ENCODE data around the gene SOX8. TPM values are rescaled to one million over a fixed set of nuclear protein-coding genes. Genes with fewer than 3 reads are reported as not detected.

Gene SOX8
- total RNA-seq, 1 experiment from 2014 or later = 5.2 TPM

DNA sequence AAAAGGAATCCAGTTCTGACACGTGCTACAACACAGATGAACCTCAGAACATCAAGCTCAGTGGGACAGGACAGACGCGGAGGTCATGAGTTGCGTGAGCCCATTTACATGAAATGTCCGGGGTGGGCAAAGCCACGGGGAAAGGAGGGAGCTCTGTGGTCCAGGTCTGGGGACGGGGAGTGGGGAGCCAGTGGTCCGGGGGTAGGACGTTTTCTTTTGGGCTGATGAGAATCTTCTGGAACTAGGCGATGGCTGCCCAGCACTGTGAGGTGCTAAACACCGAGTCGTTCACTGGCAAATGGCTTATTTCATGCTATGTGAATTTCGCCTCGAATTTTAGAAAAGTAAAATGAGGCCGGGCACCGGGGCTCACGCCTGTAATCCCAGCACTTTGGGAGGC is 8.2 kb upstream of the SOX8 start:
- BruUV-seq (replicated peaks) = no TSS peak
- CTCF ChIA-PET = no interaction called here

More for the DNA sequence above, 8.2 kb upstream of the SOX8 start:
- ATAC-seq = no peak
- H3K4me1 ChIP-seq (ENCODE audit: control insufficient read depth in 1 of 2, insufficient read depth in 2 of 2, low read length in 2 of 2) = peaks cover 13 to 26% of the 10 kb centered on the region in 2 experiments
- DNase-seq (ENCODE audit: low read depth, low spot score) = no peak
- no peaks in the 10 kb centered on the region for H4K20me1 ChIP-seq (ENCODE audit: insufficient read depth)
- H3K9me3 ChIP-seq (ENCODE audit: control insufficient read depth in 1 of 2, insufficient read depth in 1 of 2, low read depth in 1 of 2, low read length in 2 of 2) = no peaks in the 10 kb centered on the region
- ChIA-PET POLR2A (no interaction called here), RAD21 (ENCODE audit: low non-redundant PET in 1 of 2, low total read pairs in 2 of 2, uncharacterized antibody in 2 of 2, unreplicated experiment in 2 of 2) (no interaction called here)
- peaks cover 12% of the 10 kb centered on the region; the same call in 1 of the 2 replicates for H3K79me2 ChIP-seq (ENCODE audit: insufficient read depth, low read length)
- H3K9me2 ChIP-seq (ENCODE audit: insufficient read depth) = no peaks in the 10 kb centered on the region
- no peak overlapping the region for H2AFZ ChIP-seq (ENCODE audit: low read depth, low read length, poor library complexity, severe bottlenecking)
- no peak overlapping the region for H3K9ac ChIP-seq (ENCODE audit: low read length)
- no peak overlapping the region for H3K4me3 ChIP-seq (replicated peaks in 1 of 2; ENCODE audit: low read depth in 1 of 2, low read length in 2 of 2)
- intact Hi-C loops (cut with micrococcal nuclease) = no loop called here
- H3K36me3 ChIP-seq (ENCODE audit: control insufficient read depth in 1 of 2, insufficient read depth in 2 of 2, low read length in 2 of 2) = peaks cover 0 to 8% of the 10 kb centered on the region in 2 experiments; a peak in 1 of 4 replicates
- H3K4me2 ChIP-seq (ENCODE audit: low read length) = no peak overlapping the region
- no peaks in the 10 kb centered on the region for H3K27me3 ChIP-seq (ENCODE audit: insufficient read depth, low read length)
- H3K27ac ChIP-seq (ENCODE audit: low read depth, low read length) = no peak overlapping the region
- no peak for TF ChIP-seq TCF7L2 (IDR thresholded peaks at IDR 0.05; ENCODE audit: borderline replicate concordance, extremely low read depth, insufficient read depth, insufficient read length)
- TF ChIP-seq ELF1 (IDR thresholded peaks at IDR 0.05; ENCODE audit: borderline replicate concordance, low read depth) = no peak
- no peak for TF ChIP-seq SIN3A (IDR thresholded peaks at IDR 0.05; ENCODE audit: low read depth)
- TF ChIP-seq SRF (IDR thresholded peaks at IDR 0.05; ENCODE audit: low read depth) = no peak
- TF ChIP-seq MAX (IDR thresholded peaks at IDR 0.05) = no peak
- no peak for TF ChIP-seq ATF3 (IDR thresholded peaks at IDR 0.05)
- no peak for TF ChIP-seq EZH2phosphoT487 (IDR thresholded peaks at IDR 0.05; ENCODE audit: borderline replicate concordance)
- no peak for TF ChIP-seq SP1 (IDR thresholded peaks at IDR 0.05; ENCODE audit: low read depth)
- TF ChIP-seq, protein P1, sequence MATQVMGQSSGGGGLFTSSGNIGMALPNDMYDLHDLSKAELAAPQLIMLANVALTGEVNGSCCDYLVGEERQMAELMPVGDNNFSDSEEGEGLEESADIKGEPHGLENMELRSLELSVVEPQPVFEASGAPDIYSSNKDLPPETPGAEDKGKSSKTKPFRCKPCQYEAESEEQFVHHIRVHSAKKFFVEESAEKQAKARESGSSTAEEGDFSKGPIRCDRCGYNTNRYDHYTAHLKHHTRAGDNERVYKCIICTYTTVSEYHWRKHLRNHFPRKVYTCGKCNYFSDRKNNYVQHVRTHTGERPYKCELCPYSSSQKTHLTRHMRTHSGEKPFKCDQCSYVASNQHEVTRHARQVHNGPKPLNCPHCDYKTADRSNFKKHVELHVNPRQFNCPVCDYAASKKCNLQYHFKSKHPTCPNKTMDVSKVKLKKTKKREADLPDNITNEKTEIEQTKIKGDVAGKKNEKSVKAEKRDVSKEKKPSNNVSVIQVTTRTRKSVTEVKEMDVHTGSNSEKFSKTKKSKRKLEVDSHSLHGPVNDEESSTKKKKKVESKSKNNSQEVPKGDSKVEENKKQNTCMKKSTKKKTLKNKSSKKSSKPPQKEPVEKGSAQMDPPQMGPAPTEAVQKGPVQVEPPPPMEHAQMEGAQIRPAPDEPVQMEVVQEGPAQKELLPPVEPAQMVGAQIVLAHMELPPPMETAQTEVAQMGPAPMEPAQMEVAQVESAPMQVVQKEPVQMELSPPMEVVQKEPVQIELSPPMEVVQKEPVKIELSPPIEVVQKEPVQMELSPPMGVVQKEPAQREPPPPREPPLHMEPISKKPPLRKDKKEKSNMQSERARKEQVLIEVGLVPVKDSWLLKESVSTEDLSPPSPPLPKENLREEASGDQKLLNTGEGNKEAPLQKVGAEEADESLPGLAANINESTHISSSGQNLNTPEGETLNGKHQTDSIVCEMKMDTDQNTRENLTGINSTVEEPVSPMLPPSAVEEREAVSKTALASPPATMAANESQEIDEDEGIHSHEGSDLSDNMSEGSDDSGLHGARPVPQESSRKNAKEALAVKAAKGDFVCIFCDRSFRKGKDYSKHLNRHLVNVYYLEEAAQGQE (IDR thresholded peaks at IDR 0.05; ENCODE audit: low read depth) = no peak
- no peak for TF ChIP-seq ZNF274 (IDR thresholded peaks at IDR 0.05; ENCODE audit: low read depth, low read length)
- no peak for TF ChIP-seq POLR2AphosphoS5 (IDR thresholded peaks at IDR 0.05; ENCODE audit: low read depth, low read length)
- TF ChIP-seq EZH2 (IDR thresholded peaks at IDR 0.05) = no peak
- no peak for TF ChIP-seq RAD21 (IDR thresholded peaks at IDR 0.05; ENCODE audit: low read depth)
- no peak for TF ChIP-seq CEBPB (IDR thresholded peaks at IDR 0.05; ENCODE audit: low read depth)
- TF ChIP-seq FOSL1 (IDR thresholded peaks at IDR 0.05; ENCODE audit: low read depth) = no peak
- TF ChIP-seq, protein P2, sequence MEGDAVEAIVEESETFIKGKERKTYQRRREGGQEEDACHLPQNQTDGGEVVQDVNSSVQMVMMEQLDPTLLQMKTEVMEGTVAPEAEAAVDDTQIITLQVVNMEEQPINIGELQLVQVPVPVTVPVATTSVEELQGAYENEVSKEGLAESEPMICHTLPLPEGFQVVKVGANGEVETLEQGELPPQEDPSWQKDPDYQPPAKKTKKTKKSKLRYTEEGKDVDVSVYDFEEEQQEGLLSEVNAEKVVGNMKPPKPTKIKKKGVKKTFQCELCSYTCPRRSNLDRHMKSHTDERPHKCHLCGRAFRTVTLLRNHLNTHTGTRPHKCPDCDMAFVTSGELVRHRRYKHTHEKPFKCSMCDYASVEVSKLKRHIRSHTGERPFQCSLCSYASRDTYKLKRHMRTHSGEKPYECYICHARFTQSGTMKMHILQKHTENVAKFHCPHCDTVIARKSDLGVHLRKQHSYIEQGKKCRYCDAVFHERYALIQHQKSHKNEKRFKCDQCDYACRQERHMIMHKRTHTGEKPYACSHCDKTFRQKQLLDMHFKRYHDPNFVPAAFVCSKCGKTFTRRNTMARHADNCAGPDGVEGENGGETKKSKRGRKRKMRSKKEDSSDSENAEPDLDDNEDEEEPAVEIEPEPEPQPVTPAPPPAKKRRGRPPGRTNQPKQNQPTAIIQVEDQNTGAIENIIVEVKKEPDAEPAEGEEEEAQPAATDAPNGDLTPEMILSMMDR (IDR thresholded peaks at IDR 0.05 in 2 of 3, conservative IDR thresholded peaks at IDR 0.05 in 1 of 3; ENCODE audit: borderline replicate concordance in 1 of 3, insufficient read depth in 1 of 3, low read depth in 2 of 3, low read length in 2 of 3) = no peak
- no peak for TF ChIP-seq POLR2A (IDR thresholded peaks at IDR 0.05; ENCODE audit: borderline replicate concordance, extremely low read depth, insufficient read depth, insufficient read length)
- TF ChIP-seq JUND (IDR thresholded peaks at IDR 0.05) = no peak
